MCF 10A (cell line): ENCODE measurements around the gene SEBOX. TPM values are rescaled to one million over a fixed set of nuclear protein-coding genes. Genes with fewer than 3 reads are reported as not detected.

Experiments
- BruUV-seq: library from RNA; stranded (reverse); fragments of 400-500 nt; replicated peaks from 2 replicates; lab custom pipeline; 2021; lab: Mats Ljungman, UMichigan
- CTCF ChIA-PET: fragments of 300-600 bp; sonication (Branson Sonifier 250); formaldehyde crosslinking; extraction: SDS; loops from one replicate; lab custom pipeline; 2021; ENCODE audit warnings: antibody characterized with exemption, inconsistent platforms; lab: Yijun Ruan, JAX
- POLR2A ChIA-PET: fragments of 300-600, 350-650 bp; sonication (Branson Sonifier 250); formaldehyde crosslinking; extraction: SDS; loops from one replicate; lab custom pipeline; 2020; ENCODE audit warnings: antibody characterized with exemption, inconsistent platforms; lab: Yijun Ruan, JAX
- DNase-seq: peaks from one replicate; pipeline ENCODE4 v3.0.0-alpha.2; 2018; ENCODE audit not compliant: unreplicated experiment
- H3K27ac Mint-ChIP-seq: one replicate; pipeline ENCODE4 v1.8.0; 2022; ENCODE audit warnings: mild to moderate bottlenecking, low read depth, mixed read lengths; ENCODE audit not compliant: unreplicated experiment
- H3K27me3 Mint-ChIP-seq: one replicate; pipeline ENCODE4 v1.8.0; 2022; ENCODE audit warnings: mixed read lengths; ENCODE audit not compliant: insufficient read depth, unreplicated experiment
- H3K36me3 Mint-ChIP-seq: one replicate; pipeline ENCODE4 v1.8.0; 2022; ENCODE audit warnings: mild to moderate bottlenecking, moderate library complexity, mixed read lengths; ENCODE audit not compliant: insufficient read depth, unreplicated experiment
- H3K4me1 Mint-ChIP-seq: one replicate; pipeline ENCODE4 v1.8.0; 2022; ENCODE audit warnings: mixed read lengths; ENCODE audit not compliant: insufficient read depth, unreplicated experiment
- H3K4me3 Mint-ChIP-seq: one replicate; pipeline ENCODE4 v1.8.0; 2022; ENCODE audit warnings: mild to moderate bottlenecking, moderate library complexity, mixed read lengths; ENCODE audit not compliant: unreplicated experiment
- H3K9me3 Mint-ChIP-seq: one replicate; pipeline ENCODE4 v1.8.0; 2022; ENCODE audit warnings: mixed read lengths; ENCODE audit not compliant: unreplicated experiment
- CTCF ChIP-seq: fragments of 200-600 bp; IDR thresholded peaks from one replicate; pipeline ENCODE4 v1.8.0; 2022; ENCODE audit warnings: antibody characterized with exemption, mild to moderate bottlenecking; ENCODE audit not compliant: unreplicated experiment
- intact Hi-C: fragments of 100-400 bp; cut with micrococcal nuclease; formaldehyde crosslinking; loops from 2 replicates; pipeline ENCODE4 v1.14.1; 2022
- total RNA-seq: library from RNA; stranded (reverse); gene quantifications from 2 replicates; pipeline ENCODE4 v1.2.3, GENCODE V29; 2022

The SEBOX gene
- total RNA-seq, 1 experiment from 2014 or later = not detected

- Mint-ChIP-seq H3K4me3 (peak overlapping the region; percentile 96), H3K4me1 (peaks cover 34% of the 10 kb centered on the region), H3K36me3 (peaks cover 39% of the 10 kb centered on the region), H3K27me3 (no peaks in the 10 kb centered on the region), H3K27ac (no peak overlapping the region), H3K9me3 (no peaks in the 10 kb centered on the region)
- ChIA-PET POLR2A (interaction anchor here (0.6 to 4.2 kb wide), 4 partner anchors 13 to 122 kb away, joined by 3 to 107 read pairs (median 44); partner anchors contain the start of gene POLDIP2), CTCF (interaction anchor here (0.6 to 2.4 kb wide), 7 partner anchors 11 to 774 kb away, joined by 3 to 10 read pairs (median 4); no protein-coding TSS in a partner anchor)
- TF ChIP-seq CTCF = no peak
- no TSS peak for BruUV-seq
- DNase-seq = no peak
- intact Hi-C loops = loop anchor here (10.0 kb wide), 1 partner anchor 212 kb away; no protein-coding TSS in a partner anchor
These were observed 31.8 kb downstream of the SEBOX start for GRCh38 chr17:28333083-28333746.

GRCh38 chr17:28331891-28332420, 33.0 kb downstream of the SEBOX start:
- intact Hi-C loops = loop anchor here (10.0 kb wide), 1 partner anchor 213 kb away; no protein-coding TSS in a partner anchor
- peaks cover 52% of the 10 kb centered on the region for H3K36me3 Mint-ChIP-seq
- no peak overlapping the region for H3K27ac Mint-ChIP-seq
- no peak for DNase-seq
- H3K9me3 Mint-ChIP-seq = no peaks in the 10 kb centered on the region
- POLR2A ChIA-PET = no interaction called here
- CTCF ChIA-PET = interaction anchor here (0.5 to 2.3 kb wide), 7 partner anchors 11 to 100 kb away, joined by 3 to 11 read pairs (median 5); no protein-coding TSS in a partner anchor
- H3K4me3 Mint-ChIP-seq = no peak overlapping the region
- H3K27me3 Mint-ChIP-seq = no peaks in the 10 kb centered on the region
- BruUV-seq = no TSS peak
- no peak for TF ChIP-seq CTCF
- peaks cover 21% of the 10 kb centered on the region for H3K4me1 Mint-ChIP-seq

GRCh38 chr17:28330671-28331070, 34.3 kb downstream of the SEBOX start:
- ChIA-PET POLR2A (no interaction called here), CTCF (interaction anchor here (1.0 to 2.3 kb wide), 4 partner anchors 10 to 209 kb away, joined by 4 to 11 read pairs (median 6); no protein-coding TSS in a partner anchor)
- intact Hi-C loops = loop anchor here (10.0 kb wide), 1 partner anchor 214 kb away; no protein-coding TSS in a partner anchor
- H3K27me3 Mint-ChIP-seq = no peaks in the 10 kb centered on the region
- no TSS peak for BruUV-seq
- H3K4me1 Mint-ChIP-seq = peaks cover 18% of the 10 kb centered on the region
- DNase-seq = no peak
- H3K9me3 Mint-ChIP-seq = no peaks in the 10 kb centered on the region
- TF ChIP-seq CTCF = no peak
- no peak overlapping the region for H3K4me3 Mint-ChIP-seq
- no peak overlapping the region for H3K27ac Mint-ChIP-seq
- peaks cover 56% of the 10 kb centered on the region for H3K36me3 Mint-ChIP-seq

GRCh38 chr17:28328325-28328724, 36.7 kb downstream of the SEBOX start:
- no peak for DNase-seq
- Mint-ChIP-seq H3K27ac (no peak overlapping the region), H3K36me3 (peaks cover 54% of the 10 kb centered on the region), H3K27me3 (no peaks in the 10 kb centered on the region), H3K9me3 (no peaks in the 10 kb centered on the region), H3K4me3 (no peak overlapping the region), H3K4me1 (peaks cover 5% of the 10 kb centered on the region)
- CTCF ChIA-PET = interaction anchor here (0.6 to 2.3 kb wide), 8 partner anchors 10 to 524 kb away, joined by 3 to 14 read pairs (median 4); no protein-coding TSS in a partner anchor
- intact Hi-C loops = loop anchor here (5.0 kb wide), 1 partner anchor 321 kb away; no protein-coding TSS in a partner anchor
- POLR2A ChIA-PET = interaction anchor here (0.6 to 1.1 kb wide), 3 partner anchors 19 to 275 kb away, joined by 3 read pairs; no protein-coding TSS in a partner anchor
- TF ChIP-seq CTCF = no peak
- BruUV-seq = TSS peak; percentile 4
